ENCODE data around the gene CLCN1.
A peak's percentile ranks its signal among the peaks of the same experiment; 100 is the strongest.

The CLCN1 gene

GRCh38 chr7:143363016-143363937, 47.4 kb downstream of the CLCN1 start:
- no peak for DNase-seq (ENCODE audit: low spot score)

GRCh38 chr7:143367972-143368371, 52.1 kb downstream of the CLCN1 start:
- no peak for DNase-seq (ENCODE audit: low spot score)

- no peak for DNase-seq (ENCODE audit: low spot score)
Measured at GRCh38 chr7:143368387-143368786, 52.5 kb downstream of the CLCN1 start.

GRCh38 chr7:143369678-143370651, 54.1 kb downstream of the CLCN1 start:
- no peak for DNase-seq (ENCODE audit: low spot score)

- no peak for DNase-seq (ENCODE audit: low spot score)
Measured at GRCh38 chr7:143372070-143372469, 56.2 kb downstream of the CLCN1 start.

- DNase-seq (ENCODE audit: low spot score) = no peak
Measured at GRCh38 chr7:143373255-143373794, 57.4 kb downstream of the CLCN1 start.

- no peak for DNase-seq (ENCODE audit: low spot score)
Measured at GRCh38 chr7:143374561-143374960, 58.6 kb downstream of the CLCN1 start.

- no peak for DNase-seq (ENCODE audit: low spot score)
Measured at GRCh38 chr7:143375298-143376034, 59.6 kb downstream of the CLCN1 start.

GRCh38 chr7:143376396-143376795, 60.5 kb downstream of the CLCN1 start:
- DNase-seq (ENCODE audit: low spot score) = no peak

GRCh38 chr7:143379611-143380259, 63.8 kb downstream of the CLCN1 start:
- no peak for DNase-seq (ENCODE audit: low spot score)

- peak; percentile 84 for DNase-seq (ENCODE audit: low spot score)
Measured at GRCh38 chr7:143380260-143380645, 64.3 kb downstream of the CLCN1 start.

- DNase-seq (ENCODE audit: low spot score) = peak; percentile 93
Measured at GRCh38 chr7:143380646-143381426, 64.9 kb downstream of the CLCN1 start, which contains the start of gene ZYX. TSS of gene ZYX (plus strand) at chr7:143381345. CDS start at chr7:143381572, 227 bp downstream.

GRCh38 chr7:143381427-143382125, 65.7 kb downstream of the CLCN1 start:
- no peak for DNase-seq (ENCODE audit: low spot score)

- DNase-seq (ENCODE audit: low spot score) = no peak
Measured at GRCh38 chr7:143382126-143382790, 66.3 kb downstream of the CLCN1 start.

GRCh38 chr7:143382791-143383641, 67.1 kb downstream of the CLCN1 start:
- DNase-seq (ENCODE audit: low spot score) = no peak

- DNase-seq (ENCODE audit: low spot score) = no peak
Measured at GRCh38 chr7:143383642-143383957, 67.7 kb downstream of the CLCN1 start.

GRCh38 chr7:143384148-143384547, 68.2 kb downstream of the CLCN1 start:
- no peak for DNase-seq (ENCODE audit: low spot score)

Measured in HuH-7.5 (cell line).